Mesendoderm (in vitro differentiated cells): ENCODE results near the gene PLXND1.

Experiments used
- DNase-seq: peaks from one replicate; pipeline ENCODE4 v3.0.0; 2013
- H2AK5ac ChIP-seq: 2 replicates; pipeline ENCODE4 v1.6.1; 2013; ENCODE audit warnings: low read length, inconsistent platforms
- H2BK120ac ChIP-seq: 2 replicates; pipeline ENCODE4 v1.6.1; 2013; ENCODE audit warnings: low read depth, mild to moderate bottlenecking, low read length, moderate library complexity, mixed read lengths
- H2BK15ac ChIP-seq: replicated peaks from 2 replicates; pipeline ENCODE4 v1.6.1; 2013; ENCODE audit warnings: low read depth, mild to moderate bottlenecking, moderate library complexity
- H2BK5ac ChIP-seq: 2 replicates; pipeline ENCODE4 v1.6.1; 2013; ENCODE audit warnings: low read length, inconsistent platforms
- H3K18ac ChIP-seq: 2 replicates; pipeline ENCODE4 v1.6.1; 2013; ENCODE audit warnings: mild to moderate bottlenecking, low read length, mixed read lengths
- H3K23ac ChIP-seq: one replicate; pipeline ENCODE4 v1.6.1; 2013; ENCODE audit warnings: low read length
- H3K27ac ChIP-seq: 2 replicates; pipeline ENCODE4 v1.5.1; 2013; ENCODE audit warnings: low read depth, mild to moderate bottlenecking, inconsistent platforms, low read length, moderate library complexity
- H3K27me3 ChIP-seq: 2 replicates; pipeline ENCODE4 v1.6.1; 2013; ENCODE audit warnings: low read length, control low read depth, mild to moderate bottlenecking, inconsistent platforms; ENCODE audit not compliant: insufficient read depth, poor library complexity
- H3K36me3 ChIP-seq: 2 replicates; pipeline ENCODE4 v1.6.1; 2013; ENCODE audit warnings: low read length, inconsistent platforms; ENCODE audit not compliant: control insufficient read depth, insufficient read depth
- H3K4ac ChIP-seq: one replicate; pipeline ENCODE4 v1.6.1; 2013; ENCODE audit warnings: low read depth, mild to moderate bottlenecking, low read length, moderate library complexity
- H3K4me1 ChIP-seq: 2 replicates; pipeline ENCODE4 v1.6.1; 2013; ENCODE audit warnings: low read depth, low read length, inconsistent platforms; ENCODE audit not compliant: control insufficient read depth
- H3K4me2 ChIP-seq: 2 replicates; pipeline ENCODE4 v1.6.1; 2013; ENCODE audit warnings: low read length
- H3K4me3 ChIP-seq: 2 replicates; pipeline ENCODE4 v1.5.1; 2013; ENCODE audit warnings: mild to moderate bottlenecking, low read length
- H3K56ac ChIP-seq: one replicate; pipeline ENCODE4 v1.6.1; 2013; ENCODE audit warnings: low read length
- H3K79me1 ChIP-seq: 2 replicates; pipeline ENCODE4 v1.6.1; 2013; ENCODE audit warnings: low read length, inconsistent platforms
- H3K79me2 ChIP-seq: 2 replicates; pipeline ENCODE4 v1.6.1; 2013; ENCODE audit warnings: mild to moderate bottlenecking, low read length; ENCODE audit not compliant: control insufficient read depth, insufficient read depth
- H3K9ac ChIP-seq: 2 replicates; pipeline ENCODE4 v1.6.1; 2013; ENCODE audit warnings: low read length, inconsistent platforms
- H4K5ac ChIP-seq: one replicate; pipeline ENCODE4 v1.6.1; 2013; ENCODE audit warnings: low read length
- H4K8ac ChIP-seq: one replicate; pipeline ENCODE4 v1.6.1; 2013; ENCODE audit warnings: low read depth, mild to moderate bottlenecking, control low read depth, low read length, moderate library complexity
- WGBS: extraction: QIAGEN DNeasy Blood & Tissue Kit; methylation state at CpG from one replicate; pipeline ENCODE4 v1.1.7; 2013; ENCODE audit warnings: low lambda C conversion rate, missing lambda C conversion rate; ENCODE audit not compliant: insufficient coverage; ENCODE audit errors: extremely low coverage; 5-methylcytosine and 5-hydroxymethylcytosine counted together

Gene PLXND1

DNA sequence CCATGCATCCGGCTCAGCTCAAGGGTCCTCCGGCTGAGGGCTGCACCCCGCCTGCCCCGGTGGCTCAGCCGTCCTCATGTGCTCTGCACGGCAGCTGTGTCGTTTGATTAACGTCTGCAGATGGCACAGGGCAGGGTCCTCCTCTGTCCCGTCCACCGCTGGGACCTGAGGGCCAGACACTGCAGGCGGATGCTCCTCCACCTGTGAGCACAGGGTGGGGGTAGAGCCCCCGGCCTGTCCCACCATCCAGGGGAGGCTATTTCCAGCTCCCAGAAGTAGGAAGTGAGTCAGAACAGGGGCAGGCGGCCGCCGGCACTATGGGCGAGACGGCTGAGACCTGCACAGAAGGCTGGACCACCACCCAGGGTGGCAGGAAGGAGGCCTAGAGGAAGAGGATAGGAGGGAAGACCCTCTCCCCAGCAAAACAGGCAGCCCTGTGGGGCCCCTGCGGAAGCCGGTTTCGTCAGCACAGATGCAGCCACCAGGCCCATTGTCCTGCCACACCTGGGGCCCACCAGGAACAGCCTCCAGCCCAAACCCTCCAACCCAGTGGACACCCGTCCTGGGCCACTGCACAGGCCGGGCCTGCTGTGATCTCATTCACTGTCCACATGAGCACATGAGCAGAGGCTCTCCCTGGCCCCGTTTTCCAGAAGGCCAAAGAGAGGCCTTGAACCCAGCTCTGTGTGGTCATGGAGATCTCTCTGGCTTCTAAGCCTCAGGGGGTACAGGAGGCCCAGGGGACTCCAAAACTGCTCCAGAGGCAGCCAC lies 12.6 kb upstream of the PLXND1 start:
- no peak overlapping the region for H2AK5ac ChIP-seq
- peak overlapping the region; percentile 57 for H3K56ac ChIP-seq
- peak overlapping the region; percentile 23 for H3K4ac ChIP-seq
- DNase-seq = no peak
- no peaks in the 10 kb centered on the region for H3K79me1 ChIP-seq
- no peaks in the 10 kb centered on the region for H3K27me3 ChIP-seq
- no CpG with 5 or more reads among the region's 23 CpGs for WGBS
- H3K36me3 ChIP-seq = no peaks in the 10 kb centered on the region
- H4K5ac ChIP-seq = no peak overlapping the region
- no peak overlapping the region for H2BK5ac ChIP-seq
- H3K4me3 ChIP-seq = no peak overlapping the region
- H3K79me2 ChIP-seq = no peaks in the 10 kb centered on the region
- no peaks in the 10 kb centered on the region for H3K4me1 ChIP-seq
- no peak overlapping the region for H3K23ac ChIP-seq
- H3K27ac ChIP-seq = no peak overlapping the region
- no peak overlapping the region for H3K4me2 ChIP-seq
- no peak overlapping the region for H2BK120ac ChIP-seq
- no peak overlapping the region for H2BK15ac ChIP-seq
- no peak overlapping the region for H3K18ac ChIP-seq
- peak overlapping the region; percentile 21 for H3K9ac ChIP-seq
- H4K8ac ChIP-seq = no peak overlapping the region

DNA sequence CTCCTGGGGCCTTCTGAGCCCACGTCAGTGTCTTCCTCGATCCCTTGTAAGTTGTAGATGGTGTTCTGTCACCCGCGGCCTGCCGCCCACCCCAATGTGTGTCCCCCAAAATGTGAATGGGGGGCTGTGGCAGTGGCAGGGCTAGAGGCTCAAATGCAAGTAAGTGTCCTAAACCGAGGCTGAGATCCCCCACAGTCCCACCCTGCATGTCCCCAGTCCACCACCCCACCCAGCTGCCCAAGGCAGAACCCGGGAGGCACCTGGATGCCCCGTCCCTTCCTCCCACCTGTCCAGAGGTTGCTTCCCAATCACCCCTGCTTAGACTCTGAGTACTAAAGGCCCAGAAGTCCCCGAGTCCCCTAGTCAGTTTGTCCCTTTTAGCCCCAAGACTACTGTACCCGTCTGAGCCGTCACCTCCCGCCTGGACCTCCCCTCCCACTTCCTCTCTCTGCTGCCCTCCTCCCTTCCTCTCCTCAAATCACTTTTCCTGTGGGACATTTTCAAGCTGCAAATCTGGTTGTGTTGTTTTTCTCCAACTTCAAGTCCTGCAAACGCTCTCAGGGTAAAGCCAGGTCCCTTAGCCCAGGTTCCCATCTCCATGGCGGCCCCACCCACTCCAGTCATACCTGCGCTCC lies 11.8 kb upstream of the PLXND1 start:
- Histone ChIP-seq H3K9ac (peak overlapping the region; percentile 21), H2BK5ac (no peak overlapping the region), H3K27ac (no peak overlapping the region), H2AK5ac (no peak overlapping the region), H3K79me2 (no peaks in the 10 kb centered on the region), H3K56ac (peak overlapping the region; percentile 57), H3K23ac (no peak overlapping the region), H3K79me1 (no peaks in the 10 kb centered on the region), H4K8ac (no peak overlapping the region), H4K5ac (no peak overlapping the region), H3K36me3 (no peaks in the 10 kb centered on the region), H2BK120ac (no peak overlapping the region), H3K4me1 (no peaks in the 10 kb centered on the region), H3K4me2 (no peak overlapping the region), H3K27me3 (no peaks in the 10 kb centered on the region), H3K4ac (no peak overlapping the region), H3K4me3 (no peak overlapping the region), H2BK15ac (no peak overlapping the region), H3K18ac (no peak overlapping the region)
- WGBS = no CpG with 5 or more reads among the region's 15 CpGs
- no peak for DNase-seq

DNA sequence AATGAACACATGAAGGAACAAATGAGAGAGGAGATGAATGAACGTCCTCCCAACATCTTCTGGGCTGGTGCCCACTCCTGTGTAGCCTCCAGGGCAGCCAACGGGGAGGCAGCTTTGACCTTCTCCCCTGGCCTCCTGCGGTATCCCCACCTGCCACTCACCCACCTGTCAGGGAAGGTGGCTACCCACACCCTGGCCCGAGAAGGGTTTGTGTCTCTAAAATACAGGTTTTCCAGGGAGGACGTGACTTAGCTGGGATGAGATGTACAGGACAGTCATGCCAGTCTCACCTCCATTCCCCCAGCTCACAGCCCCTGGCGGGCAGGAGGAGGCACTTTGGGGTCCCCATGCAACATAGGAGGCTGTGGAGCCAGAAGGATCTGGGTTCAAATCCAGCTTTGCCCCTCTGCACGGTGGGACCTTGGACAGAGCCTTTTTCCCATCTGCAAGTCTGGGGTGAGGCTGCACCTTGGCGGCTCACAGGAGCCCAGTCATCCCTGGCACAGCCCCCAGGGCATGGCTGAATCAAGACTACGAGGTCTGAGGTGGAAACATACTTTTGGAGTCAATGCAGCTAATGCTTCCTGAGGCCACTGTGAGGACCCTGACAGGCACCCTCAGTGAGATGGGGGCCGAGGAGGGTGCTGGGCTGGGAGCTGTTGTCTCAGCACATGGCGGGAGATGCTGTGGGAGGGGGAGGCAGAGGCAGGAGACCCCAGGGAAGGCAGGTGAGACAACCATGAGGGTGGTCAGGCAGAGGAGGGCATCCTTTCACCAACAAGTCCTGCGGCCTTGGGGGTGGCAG lies 11.1 kb upstream of the PLXND1 start:
- Histone ChIP-seq H3K56ac (no peak overlapping the region), H3K4me2 (no peak overlapping the region), H3K27me3 (no peaks in the 10 kb centered on the region), H3K79me2 (no peaks in the 10 kb centered on the region), H3K9ac (no peak overlapping the region), H3K36me3 (no peaks in the 10 kb centered on the region), H2BK5ac (no peak overlapping the region), H3K4ac (no peak overlapping the region), H3K23ac (no peak overlapping the region), H3K18ac (no peak overlapping the region), H4K5ac (no peak overlapping the region), H2BK15ac (no peak overlapping the region), H3K4me1 (no peaks in the 10 kb centered on the region), H2AK5ac (no peak overlapping the region), H3K79me1 (no peaks in the 10 kb centered on the region), H2BK120ac (no peak overlapping the region), H4K8ac (no peak overlapping the region), H3K27ac (no peak overlapping the region), H3K4me3 (no peak overlapping the region)
- no peak for DNase-seq
- WGBS = no CpG with 5 or more reads among the region's 12 CpGs

DNA sequence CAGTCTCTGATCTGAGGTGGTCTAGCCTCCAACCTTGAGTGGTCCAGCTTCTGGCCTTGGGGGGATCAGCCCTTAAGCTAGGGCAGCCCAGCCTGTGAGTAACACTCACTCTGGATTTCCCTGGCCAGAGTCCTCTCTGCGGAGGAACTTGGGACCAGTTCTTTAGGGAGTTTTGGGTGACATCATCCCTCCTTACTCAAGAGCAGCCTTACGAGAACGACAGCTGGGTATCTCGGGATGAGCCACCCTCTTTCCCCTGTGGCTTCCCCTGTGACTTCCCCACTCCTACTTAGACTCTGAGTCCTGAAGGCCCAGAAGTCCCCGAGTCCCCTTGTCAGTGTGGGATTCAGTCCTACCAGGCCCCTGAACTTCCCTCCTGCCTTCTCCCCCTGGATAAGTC lies 10.2 kb upstream of the PLXND1 start:
- Histone ChIP-seq H3K36me3 (no peaks in the 10 kb centered on the region), H4K8ac (no peak overlapping the region), H3K79me2 (no peaks in the 10 kb centered on the region), H2BK15ac (no peak overlapping the region), H3K4me1 (peaks cover 2% of the 10 kb centered on the region), H3K27ac (no peak overlapping the region), H4K5ac (no peak overlapping the region), H3K4me2 (no peak overlapping the region), H2BK120ac (no peak overlapping the region), H3K56ac (no peak overlapping the region), H3K9ac (no peak overlapping the region), H3K23ac (no peak overlapping the region), H2AK5ac (no peak overlapping the region), H2BK5ac (no peak overlapping the region), H3K4ac (no peak overlapping the region), H3K4me3 (no peak overlapping the region), H3K18ac (no peak overlapping the region), H3K27me3 (no peaks in the 10 kb centered on the region), H3K79me1 (no peaks in the 10 kb centered on the region)
- no peak for DNase-seq
- WGBS = no CpG with 5 or more reads among the region's 5 CpGs

DNA sequence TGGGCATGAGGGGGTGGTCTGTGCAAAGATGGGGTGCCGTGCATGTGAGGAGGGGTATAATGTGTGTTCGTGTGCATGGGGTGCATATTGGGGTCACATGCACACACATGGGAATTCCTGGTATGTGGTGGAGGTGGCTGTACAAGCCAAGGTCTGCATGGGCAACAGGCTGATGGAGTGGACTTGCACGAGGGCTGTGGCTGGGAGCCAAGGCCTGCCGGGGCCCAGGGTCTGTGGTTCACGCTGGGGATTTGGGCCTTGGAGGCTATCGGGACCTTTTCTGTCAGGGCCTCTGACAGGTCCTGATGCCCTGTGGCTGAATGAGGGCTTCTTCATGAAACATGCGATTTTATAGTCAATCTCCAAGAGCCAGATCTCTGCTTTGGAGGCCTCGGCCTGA lies 9.8 kb upstream of the PLXND1 start:
- Histone ChIP-seq H3K27me3 (no peaks in the 10 kb centered on the region), H3K79me1 (no peaks in the 10 kb centered on the region), H3K4me2 (no peak overlapping the region), H4K8ac (no peak overlapping the region), H4K5ac (no peak overlapping the region), H3K4ac (no peak overlapping the region), H2BK120ac (no peak overlapping the region), H2AK5ac (no peak overlapping the region), H3K9ac (no peak overlapping the region), H3K4me1 (peaks cover 5% of the 10 kb centered on the region), H3K18ac (no peak overlapping the region), H2BK15ac (no peak overlapping the region), H3K4me3 (no peak overlapping the region), H3K56ac (no peak overlapping the region), H3K27ac (no peak overlapping the region), H2BK5ac (no peak overlapping the region), H3K23ac (no peak overlapping the region), H3K36me3 (no peaks in the 10 kb centered on the region), H3K79me2 (no peaks in the 10 kb centered on the region)
- WGBS = no CpG with 5 or more reads among the region's 8 CpGs
- no peak for DNase-seq
